Colonic mucosa (tissue), 4 donors: ENCODE measurements around the gene SLC5A6. TPM values are rescaled to one million over a fixed set of nuclear protein-coding genes. Genes with fewer than 3 reads are reported as not detected.

Experiments
- DNase-seq: peaks from one replicate; pipeline ENCODE4 v3.0.0-alpha.2; 2020
- H3K27ac ChIP-seq: fragments of 200-600 bp; one replicate; pipeline ENCODE4 v1.8.0; 2021
- H3K27me3 ChIP-seq: fragments of 200-600 bp; one replicate; pipeline ENCODE4 v1.8.0; 2021
- H3K36me3 ChIP-seq: fragments of 200-600 bp; one replicate; pipeline ENCODE4 v1.8.0; 2021
- H3K4me1 ChIP-seq: fragments of 200-600 bp; one replicate; pipeline ENCODE4 v1.8.0; 2021; ENCODE audit warnings: mild to moderate bottlenecking
- H3K4me3 ChIP-seq: fragments of 200-600 bp; one replicate; pipeline ENCODE4 v1.8.0; 2021
- H3K9ac ChIP-seq, 2 donors: one replicate each; pipeline ENCODE4 v1.7.0; 2013; ENCODE audit warnings: control low read depth in 2 of 2, low read depth in 2 of 2, low read length in 2 of 2
- H3K9me3 ChIP-seq: fragments of 200-600 bp; one replicate; pipeline ENCODE4 v1.8.0; 2021
- intact Hi-C: fragments of 100-400 bp; cut with DNase I; formaldehyde crosslinking; loops from one replicate; pipeline ENCODE4 v1.14.1; 2022
- total RNA-seq, 2 donors: library from RNA; stranded (reverse); fragmentation: NEBNext Ultra II Directional in 1 of 2; extraction: Animal tissue kit (Norgen Biotek cat#: 25700) in 1 of 2; gene quantifications; one replicate each; pipeline ENCODE4 v1.2.1, GENCODE V29; 2021
- TF ChIP-seq, protein P1 (sequence below): fragments of 200-600 bp; IDR thresholded peaks from one replicate; pipeline ENCODE4 v1.8.0; 2022; ENCODE audit warnings: antibody characterized with exemption, mild to moderate bottlenecking
- donor health status: healthy.
- donor health status: DM: no; HTN: no; CAD: no.
- donor health status: DM: no; HTN: no; CAD: no.

SLC5A6 gene
- total RNA-seq, 2 donors from 2014 or later, result 19.4 to 57.5 TPM

GRCh38 chr2:27162151-27163121 is 49.6 kb downstream of the SLC5A6 start:
- H3K27me3 ChIP-seq, result no peaks in the 10 kb centered on the region
- DNase-seq, result no peak
- TF ChIP-seq, protein P1, sequence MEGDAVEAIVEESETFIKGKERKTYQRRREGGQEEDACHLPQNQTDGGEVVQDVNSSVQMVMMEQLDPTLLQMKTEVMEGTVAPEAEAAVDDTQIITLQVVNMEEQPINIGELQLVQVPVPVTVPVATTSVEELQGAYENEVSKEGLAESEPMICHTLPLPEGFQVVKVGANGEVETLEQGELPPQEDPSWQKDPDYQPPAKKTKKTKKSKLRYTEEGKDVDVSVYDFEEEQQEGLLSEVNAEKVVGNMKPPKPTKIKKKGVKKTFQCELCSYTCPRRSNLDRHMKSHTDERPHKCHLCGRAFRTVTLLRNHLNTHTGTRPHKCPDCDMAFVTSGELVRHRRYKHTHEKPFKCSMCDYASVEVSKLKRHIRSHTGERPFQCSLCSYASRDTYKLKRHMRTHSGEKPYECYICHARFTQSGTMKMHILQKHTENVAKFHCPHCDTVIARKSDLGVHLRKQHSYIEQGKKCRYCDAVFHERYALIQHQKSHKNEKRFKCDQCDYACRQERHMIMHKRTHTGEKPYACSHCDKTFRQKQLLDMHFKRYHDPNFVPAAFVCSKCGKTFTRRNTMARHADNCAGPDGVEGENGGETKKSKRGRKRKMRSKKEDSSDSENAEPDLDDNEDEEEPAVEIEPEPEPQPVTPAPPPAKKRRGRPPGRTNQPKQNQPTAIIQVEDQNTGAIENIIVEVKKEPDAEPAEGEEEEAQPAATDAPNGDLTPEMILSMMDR, result no peak
- H3K36me3 ChIP-seq, result no peaks in the 10 kb centered on the region
- no peak overlapping the region for H3K27ac ChIP-seq
- H3K9me3 ChIP-seq, result no peaks in the 10 kb centered on the region
- no peak overlapping the region for H3K4me3 ChIP-seq
- no peak overlapping the region for H3K9ac ChIP-seq
- intact Hi-C loops, result no loop called here
- H3K4me1 ChIP-seq, result no peaks in the 10 kb centered on the region

DNA sequence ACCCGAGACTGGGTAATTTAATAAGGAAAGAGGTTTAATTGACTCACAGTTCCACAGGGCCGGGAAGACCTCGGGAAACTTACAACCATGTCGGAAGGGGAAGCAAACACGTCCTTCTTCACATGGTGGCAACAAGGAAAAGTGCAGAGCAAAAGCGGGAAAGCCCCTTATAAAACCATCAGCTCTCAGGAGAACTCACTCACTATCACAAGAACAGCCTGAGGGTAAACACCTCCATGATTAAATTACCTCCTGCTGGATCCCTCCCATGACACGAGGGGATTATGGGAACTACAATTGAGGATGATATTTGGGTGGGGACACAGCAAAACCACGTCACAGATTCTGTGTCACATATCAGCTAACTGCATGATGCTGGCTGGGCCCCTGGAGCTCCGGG is 51.9 kb downstream of the SLC5A6 start:
- no peak for DNase-seq
- intact Hi-C loops, result no loop called here
- Histone ChIP-seq H3K9ac (no peak overlapping the region), H3K4me3 (no peak overlapping the region), H3K9me3 (no peaks in the 10 kb centered on the region), H3K27ac (no peak overlapping the region), H3K36me3 (no peaks in the 10 kb centered on the region), H3K4me1 (no peaks in the 10 kb centered on the region), H3K27me3 (no peaks in the 10 kb centered on the region)
- TF ChIP-seq, protein P1, result no peak

- Histone ChIP-seq H3K4me3 (no peak overlapping the region), H3K9ac (no peak overlapping the region), H3K27ac (no peak overlapping the region), H3K27me3 (no peaks in the 10 kb centered on the region), H3K9me3 (no peaks in the 10 kb centered on the region), H3K36me3 (no peaks in the 10 kb centered on the region), H3K4me1 (no peaks in the 10 kb centered on the region)
- TF ChIP-seq, protein P1, result no peak
- DNase-seq, result no peak
- intact Hi-C loops, result no loop called here
These were observed 52.8 kb downstream of the SLC5A6 start for GRCh38 chr2:27159271-27159670.

DNA sequence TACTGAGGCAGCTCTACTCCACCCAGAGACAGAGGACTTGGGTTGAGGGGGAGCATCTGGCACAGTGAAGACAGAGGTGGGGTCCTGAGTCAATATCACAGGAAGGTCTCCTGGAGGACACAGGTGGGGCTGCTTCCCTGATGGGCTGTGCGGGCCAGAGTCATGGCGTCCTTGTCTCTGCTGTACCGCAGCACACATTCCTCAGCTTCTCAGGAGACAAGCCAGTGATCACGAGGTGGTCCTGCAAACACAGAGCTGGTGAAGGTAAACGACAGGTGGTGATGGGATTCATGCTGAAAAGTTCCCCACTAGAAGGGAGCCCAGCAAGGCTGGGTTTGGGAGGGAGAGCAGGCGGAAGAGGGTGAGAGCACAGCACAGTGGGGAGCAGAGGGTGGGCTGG is 53.6 kb downstream of the SLC5A6 start:
- no peak for DNase-seq
- Histone ChIP-seq H3K27me3 (no peaks in the 10 kb centered on the region), H3K36me3 (no peaks in the 10 kb centered on the region), H3K9me3 (no peaks in the 10 kb centered on the region), H3K9ac (no peak overlapping the region), H3K27ac (no peak overlapping the region), H3K4me1 (no peaks in the 10 kb centered on the region), H3K4me3 (no peak overlapping the region)
- intact Hi-C loops, result no loop called here
- TF ChIP-seq, protein P1, result no peak

DNA sequence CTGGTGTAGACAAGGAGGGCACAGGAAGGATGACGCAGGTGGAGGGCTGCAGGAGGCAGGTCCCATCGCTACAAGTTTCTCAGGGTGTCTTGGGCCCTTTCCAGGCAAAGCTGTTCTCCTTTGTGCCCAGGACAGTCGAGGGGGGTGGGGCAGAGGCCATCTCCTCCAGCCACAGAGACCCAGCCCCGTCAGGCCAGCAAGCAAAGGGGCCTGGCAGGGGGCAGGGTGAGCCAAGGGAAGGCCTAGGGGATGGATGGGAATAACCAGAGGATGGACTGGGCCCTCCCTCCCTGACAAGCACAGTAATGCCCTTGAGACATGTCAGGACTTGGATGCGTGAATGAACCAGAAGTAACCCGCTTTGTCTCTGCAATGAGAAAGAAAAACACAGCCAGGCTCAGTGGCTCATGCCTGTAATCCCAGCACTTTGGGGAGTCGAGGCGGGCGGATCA is 57.0 kb downstream of the SLC5A6 start:
- Histone ChIP-seq H3K27ac (no peak overlapping the region), H3K9ac (no peak overlapping the region), H3K36me3 (no peaks in the 10 kb centered on the region), H3K4me1 (no peaks in the 10 kb centered on the region), H3K4me3 (no peak overlapping the region), H3K27me3 (no peaks in the 10 kb centered on the region), H3K9me3 (no peaks in the 10 kb centered on the region)
- TF ChIP-seq, protein P1, result no peak
- intact Hi-C loops, result no loop called here
- DNase-seq, result no peak
